ENCODE results near the gene TGFB1I1.
A peak's percentile ranks its signal among the peaks of the same experiment; 100 is the strongest.
"Not testable (repeated sequence)": the region's sequence is repeated elsewhere in the genome, so short reads cannot be mapped to it uniquely, and the experiment has no call there.

Gene TGFB1I1

DNA sequence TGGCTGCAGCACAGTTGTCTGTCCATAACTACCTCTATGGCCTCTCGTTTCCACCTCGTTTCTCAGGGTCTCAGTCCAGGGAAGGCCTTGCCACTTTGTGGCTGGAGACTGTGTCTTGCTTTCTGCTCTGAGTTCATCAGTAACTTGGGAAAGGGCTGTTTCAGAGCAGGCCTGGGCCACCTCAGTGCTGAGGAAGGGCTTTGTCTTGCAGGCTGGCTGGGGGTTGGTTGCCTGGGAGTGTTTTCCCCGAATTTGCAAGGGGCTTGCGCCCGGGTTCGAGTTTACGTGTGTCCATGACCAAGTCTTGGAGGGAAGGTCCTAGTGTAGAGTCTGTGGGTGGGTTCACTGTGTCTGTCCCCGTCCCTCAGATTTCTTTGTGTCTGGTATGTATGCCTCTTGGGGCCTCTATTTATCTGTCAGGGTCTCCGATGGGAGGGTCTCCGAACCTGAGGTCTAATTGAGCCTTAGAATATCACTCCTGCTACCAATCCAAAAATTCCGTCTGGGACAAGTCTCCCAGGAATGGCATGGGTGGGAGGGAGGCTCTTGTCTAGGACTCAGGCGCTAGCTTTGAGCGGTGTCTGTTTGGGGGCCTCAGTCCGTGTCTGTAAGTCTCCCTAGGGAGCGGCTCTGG, 594 bp upstream of the TGFB1I1 start:
- DNase-seq (ENCODE audit: low read depth), result no peak

DNA sequence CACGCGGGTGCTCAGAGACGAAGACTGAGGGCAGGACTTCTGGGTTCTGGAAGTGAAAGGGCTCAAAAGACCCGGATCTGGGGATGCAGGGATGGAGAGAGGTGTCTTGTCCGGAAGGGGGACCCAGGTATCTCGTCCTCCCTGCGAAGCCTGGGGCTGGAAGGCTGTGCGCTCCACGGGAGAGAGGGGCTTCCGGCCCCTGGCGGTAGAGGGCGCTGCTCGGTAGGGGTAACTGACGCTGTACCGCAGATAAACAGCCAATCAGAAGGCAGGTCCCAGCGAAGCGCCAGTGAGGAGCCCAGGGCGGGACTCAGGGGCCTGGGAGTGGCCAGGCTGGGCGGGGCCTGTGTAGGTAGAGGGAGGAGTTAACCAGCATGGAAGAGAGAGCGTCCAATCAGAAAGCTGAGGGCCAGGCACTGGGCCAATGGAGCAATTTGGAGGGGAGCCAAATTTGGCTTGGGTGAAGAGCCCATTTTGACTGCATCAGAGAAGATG, 804 bp downstream of the TGFB1I1 start:
- DNase-seq (ENCODE audit: low read depth), result no peak

GRCh38 chr16:31473264-31473984, 1.5 kb downstream of the TGFB1I1 start:
- no peak for DNase-seq (ENCODE audit: low read depth)

GRCh38 chr16:31474173-31474714, 2.3 kb downstream of the TGFB1I1 start:
- DNase-seq (ENCODE audit: low read depth), result no peak

DNA sequence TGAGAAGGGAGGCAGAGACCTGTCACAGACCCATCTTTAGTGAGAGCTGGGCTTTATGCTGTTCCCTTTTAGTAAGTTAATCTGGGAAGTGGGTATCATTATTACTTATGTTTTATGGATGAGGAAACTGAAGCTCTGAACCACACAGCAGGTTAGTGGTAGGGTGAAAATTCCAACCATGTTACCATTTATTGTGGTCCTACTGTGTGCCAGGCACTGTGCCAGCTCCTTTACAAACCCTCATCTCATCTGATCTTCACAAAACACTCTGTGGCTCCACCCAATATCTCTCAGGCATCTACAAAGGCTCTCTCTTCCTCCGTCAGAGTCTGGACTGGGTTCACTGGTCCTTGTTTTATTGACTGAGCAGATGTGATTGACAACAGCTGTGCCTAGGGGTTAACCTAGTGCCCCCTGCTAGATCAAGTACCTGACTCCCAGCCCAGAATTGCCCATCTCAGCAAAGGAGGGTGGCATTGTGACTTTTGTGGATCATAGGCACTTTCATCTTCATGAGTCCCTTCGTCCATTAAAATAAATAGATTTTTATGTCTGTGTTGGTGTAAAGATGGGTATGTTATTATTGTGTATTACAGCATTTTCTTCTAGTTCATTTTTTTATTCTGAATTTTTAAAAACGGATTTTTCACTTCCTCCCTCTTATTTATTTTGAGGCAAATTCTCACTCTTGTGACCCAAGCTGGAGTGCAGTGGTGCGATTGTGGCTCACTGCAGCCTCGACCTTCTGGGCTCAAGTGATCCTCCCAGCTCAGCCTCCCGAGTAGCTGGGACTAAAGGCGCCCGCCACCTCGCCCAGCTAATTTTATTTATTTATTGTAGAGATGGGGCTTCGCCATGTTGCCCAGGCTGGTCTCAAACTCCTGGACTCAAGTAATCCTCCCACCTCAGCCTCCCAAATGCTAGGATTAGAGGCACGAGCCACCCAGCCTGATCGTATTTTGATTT, 3.1 kb downstream of the TGFB1I1 start:
- no peak for DNase-seq (ENCODE audit: low read depth)

DNA sequence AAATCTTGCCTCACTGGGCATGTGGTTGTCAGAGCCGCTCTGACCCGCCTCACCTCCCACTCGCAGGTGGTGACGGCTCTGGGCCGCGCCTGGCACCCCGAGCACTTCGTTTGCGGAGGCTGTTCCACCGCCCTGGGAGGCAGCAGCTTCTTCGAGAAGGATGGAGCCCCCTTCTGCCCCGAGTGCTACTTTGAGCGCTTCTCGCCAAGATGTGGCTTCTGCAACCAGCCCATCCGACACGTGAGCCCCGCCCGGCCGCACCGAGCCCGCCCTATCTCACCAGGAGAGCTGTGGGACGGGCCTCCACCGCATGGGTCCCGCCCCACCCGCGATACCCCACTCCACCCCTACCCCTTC, 4.0 kb downstream of the TGFB1I1 start:
- no peak for DNase-seq (ENCODE audit: low read depth)

DNA sequence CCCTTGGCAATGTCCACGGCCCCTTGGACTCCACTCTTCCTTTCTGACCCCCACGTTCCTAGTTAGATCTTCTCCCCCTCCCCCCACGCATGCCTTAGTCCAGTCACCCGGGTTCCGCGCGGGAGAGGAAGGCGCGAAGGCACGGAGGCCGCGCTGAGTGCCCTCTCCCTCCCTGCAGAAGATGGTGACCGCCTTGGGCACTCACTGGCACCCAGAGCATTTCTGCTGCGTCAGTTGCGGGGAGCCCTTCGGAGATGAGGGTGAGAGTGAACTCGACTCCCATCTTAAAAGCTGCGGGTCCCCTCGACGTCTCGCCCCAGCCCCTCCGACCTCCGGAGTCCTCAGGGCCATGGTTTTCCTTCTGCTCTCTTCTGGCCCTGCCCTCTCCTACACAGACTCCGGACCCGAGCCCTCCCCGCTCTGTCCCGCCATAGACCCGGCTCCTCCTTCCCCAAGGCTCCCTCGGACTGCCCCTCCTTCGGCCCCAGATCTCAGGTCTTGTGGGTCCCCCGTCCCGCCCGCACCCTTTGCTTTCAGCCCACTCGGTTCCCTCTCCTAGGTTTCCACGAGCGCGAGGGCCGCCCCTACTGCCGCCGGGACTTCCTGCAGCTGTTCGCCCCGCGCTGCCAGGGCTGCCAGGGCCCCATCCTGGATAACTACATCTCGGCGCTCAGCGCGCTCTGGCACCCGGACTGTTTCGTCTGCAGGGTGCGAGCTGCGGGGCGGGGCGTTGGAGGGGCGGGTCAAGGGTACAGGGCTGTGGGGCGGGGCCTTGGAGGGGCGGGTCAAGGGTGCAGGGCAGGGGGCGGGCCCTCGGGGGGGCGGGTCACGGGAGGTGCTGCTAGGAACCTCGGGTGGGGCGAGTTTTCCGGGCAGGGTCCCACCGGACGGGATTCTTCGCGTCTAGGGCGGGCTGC, 4.6 kb downstream of the TGFB1I1 start:
- DNase-seq (ENCODE audit: low read depth), result peak; percentile 92

DNA sequence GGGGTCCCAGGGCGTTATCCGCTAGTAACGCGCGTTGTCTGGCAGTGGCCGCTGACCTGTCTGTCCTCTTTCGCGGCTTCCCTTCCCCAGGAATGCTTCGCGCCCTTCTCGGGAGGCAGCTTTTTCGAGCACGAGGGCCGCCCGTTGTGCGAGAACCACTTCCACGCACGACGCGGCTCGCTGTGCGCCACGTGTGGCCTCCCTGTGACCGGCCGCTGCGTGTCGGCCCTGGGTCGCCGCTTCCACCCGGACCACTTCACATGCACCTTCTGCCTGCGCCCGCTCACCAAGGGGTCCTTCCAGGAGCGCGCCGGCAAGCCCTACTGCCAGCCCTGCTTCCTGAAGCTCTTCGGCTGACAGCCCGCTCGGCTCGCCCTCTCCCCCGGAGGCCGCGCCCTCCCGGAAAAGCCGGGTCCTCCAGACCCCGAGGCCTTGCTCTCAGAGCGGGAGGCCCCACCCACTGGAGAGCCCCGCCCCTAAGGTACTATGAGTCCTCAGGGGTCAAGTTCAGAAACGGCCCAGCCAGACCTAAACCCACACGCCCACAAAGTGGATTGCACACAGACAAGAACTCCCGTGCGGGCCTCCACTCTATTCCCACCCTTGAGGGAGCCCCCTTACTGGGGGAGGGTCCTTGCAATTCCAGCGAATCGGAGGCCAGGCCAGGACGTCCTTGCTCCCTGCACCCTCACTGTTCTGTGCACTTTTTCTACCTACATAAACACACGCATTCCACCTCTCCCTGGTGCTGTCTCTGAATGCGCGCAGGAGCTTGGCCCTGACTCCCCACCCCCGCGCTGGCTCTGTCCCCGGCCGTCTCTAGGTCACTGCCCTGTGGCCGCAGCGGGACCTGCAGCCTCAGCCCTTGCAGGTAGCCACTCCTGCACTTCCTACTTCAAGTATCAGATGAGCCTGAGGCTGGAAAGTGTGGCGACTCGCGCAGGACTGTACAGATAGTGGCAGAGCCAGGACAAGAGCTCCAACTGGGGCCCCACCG, 5.6 kb downstream of the TGFB1I1 start:
- DNase-seq (ENCODE audit: low read depth), result no peak

DNA sequence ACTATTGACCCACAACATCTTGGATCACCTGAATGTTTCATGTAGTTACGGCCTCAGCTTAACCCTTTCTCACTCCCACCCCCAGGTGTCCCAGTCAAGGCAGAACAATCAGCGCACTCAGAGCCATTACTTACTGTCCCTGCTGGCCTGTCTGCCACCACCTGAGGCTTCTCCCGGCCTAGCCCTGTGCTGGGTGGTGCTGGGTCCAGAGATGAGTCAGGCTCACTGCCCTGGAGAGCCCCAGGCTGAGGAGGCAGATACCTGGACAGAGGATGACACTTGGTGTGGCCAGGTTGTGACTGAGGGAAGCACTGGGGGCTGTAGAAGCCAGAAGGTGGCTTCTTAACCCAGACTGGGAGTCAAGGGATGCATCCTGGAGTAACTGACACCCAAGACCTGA, 7.0 kb downstream of the TGFB1I1 start:
- no peak for DNase-seq (ENCODE audit: low read depth)

DNA sequence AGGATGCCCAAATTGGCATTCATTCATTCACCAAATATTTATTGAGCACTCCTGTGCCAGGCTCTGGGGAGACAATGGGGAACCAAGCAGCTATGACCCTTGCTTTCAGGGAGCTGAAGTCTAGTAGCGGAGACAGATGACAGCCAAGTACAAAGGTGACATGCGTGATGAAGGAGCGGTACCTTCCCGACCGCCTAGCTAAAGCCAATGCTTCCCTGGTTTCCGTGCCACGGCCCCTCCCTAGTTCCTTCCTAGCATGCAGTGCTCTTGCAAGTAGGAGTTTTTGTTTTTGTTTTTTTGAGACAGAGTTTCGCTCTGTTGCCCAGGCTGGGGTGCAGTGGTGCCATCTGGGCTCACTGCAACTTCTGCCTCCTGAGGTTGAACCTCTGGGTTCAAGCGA, 7.8 kb downstream of the TGFB1I1 start:
- DNase-seq (ENCODE audit: low read depth), result no peak

DNA sequence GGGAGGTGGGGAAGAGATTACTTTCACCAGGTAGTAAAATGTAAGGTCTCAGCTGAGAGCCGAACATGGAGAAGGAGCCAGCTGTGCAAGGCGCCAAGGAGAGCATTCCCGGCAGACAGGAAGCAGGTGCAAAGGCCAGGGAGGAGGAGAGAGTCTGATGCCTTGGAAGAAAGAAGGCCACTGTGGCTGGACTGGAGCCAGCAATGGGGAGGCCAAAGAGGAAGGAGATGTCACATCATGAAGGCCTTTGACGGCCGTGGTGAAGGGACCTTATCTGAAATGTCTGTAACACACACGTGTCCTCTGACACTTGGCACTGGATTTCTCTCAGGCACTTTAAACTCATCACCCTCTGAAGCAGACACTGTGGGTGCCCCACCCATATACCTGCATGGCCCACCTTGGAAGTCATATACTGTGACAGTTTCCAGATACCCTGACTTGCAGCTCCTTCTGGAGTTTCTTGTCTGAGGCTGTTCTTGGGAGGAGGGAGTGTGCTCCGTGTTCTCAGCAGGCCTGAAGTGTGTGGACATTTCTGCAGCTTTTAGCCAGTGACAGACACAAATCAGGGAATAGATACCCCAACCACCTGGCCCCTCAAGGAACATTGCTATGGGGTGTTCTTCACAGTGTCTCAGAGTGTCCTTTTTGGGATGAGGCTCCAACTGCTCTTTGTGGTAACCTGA, 9.0 kb downstream of the TGFB1I1 start:
- no peak for DNase-seq (ENCODE audit: low read depth)

DNA sequence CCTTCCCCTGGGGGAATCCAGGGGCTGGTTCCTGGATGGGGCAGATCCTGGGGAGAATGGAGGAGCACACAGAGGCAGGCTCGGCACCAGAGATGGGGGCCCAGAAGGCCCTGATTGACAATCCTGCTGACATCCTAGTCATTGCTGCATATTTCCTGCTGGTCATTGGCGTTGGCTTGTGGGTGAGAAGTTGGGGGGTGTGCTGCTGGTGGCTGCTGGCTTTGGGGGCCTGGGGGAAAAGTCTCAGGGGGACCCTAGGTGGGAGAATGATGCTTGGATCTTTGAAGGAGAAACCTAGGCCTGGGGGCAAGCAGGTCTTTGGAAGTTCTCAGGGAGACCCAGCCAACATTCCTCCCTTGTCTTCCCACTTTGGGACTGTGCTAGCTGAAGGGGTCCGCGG, 11.1 kb downstream of the TGFB1I1 start, which contains the start of gene SLC5A2:
TSS of gene SLC5A2 (plus strand) at position 43 of the 400 bp plus-strand sequence. CDS start at position 57, 14 bp downstream.
- no peak for DNase-seq (ENCODE audit: low read depth)

DNA sequence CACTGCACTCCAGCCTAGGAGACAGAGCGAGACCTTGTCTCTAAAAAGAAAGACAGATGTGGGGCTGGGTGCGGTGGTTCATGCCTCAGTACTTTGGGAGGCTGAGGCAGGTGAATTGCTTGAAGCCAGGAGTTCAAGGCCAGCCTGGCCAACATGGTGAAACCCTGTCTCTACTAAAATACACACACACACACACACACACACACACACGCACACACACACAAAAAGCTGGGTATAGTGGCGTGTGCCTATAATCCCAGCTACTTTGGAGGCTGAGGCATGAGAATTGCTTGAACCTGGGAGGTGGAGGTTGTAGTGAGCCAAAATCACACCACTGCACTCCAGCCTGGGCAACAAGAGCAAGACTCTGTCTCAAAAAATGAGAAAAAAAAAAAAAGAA, 12.1 kb downstream of the TGFB1I1 start:
- DNase-seq (ENCODE audit: low read depth), result not testable (repeated sequence)

DNA sequence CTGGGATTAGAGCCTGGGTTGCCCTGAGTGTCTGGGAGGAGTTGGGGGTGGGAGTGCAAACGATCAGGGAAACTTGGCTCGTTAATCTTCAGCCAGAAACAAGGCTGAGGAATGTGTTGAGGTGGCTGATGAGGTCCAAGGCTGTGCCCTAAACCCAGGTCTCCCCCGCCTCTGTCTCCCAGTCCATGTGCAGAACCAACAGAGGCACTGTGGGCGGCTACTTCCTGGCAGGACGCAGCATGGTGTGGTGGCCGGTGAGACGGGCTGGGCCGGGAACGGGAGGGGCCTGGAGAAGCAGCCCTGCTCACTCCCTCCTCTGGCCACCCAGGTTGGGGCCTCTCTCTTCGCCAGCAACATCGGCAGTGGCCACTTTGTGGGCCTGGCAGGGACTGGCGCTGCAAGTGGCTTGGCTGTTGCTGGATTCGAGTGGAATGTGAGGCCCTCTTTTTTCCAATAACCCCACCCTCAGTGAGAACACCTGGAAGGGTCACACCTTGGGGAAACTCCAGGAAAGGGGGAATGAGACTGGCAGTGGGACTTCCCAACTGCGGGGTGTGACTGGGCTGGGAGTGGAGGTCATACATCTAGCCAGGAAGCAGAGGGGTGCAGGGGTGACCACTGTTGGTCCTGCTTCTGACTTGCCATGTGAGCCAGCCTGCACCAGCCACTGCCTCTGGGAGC, 12.7 kb downstream of the TGFB1I1 start:
- DNase-seq (ENCODE audit: low read depth), result no peak

GRCh38 chr16:31485571-31485970, 13.6 kb downstream of the TGFB1I1 start:
- no peak for DNase-seq (ENCODE audit: low read depth)

GRCh38 chr16:31486045-31486444, 14.1 kb downstream of the TGFB1I1 start:
- no peak for DNase-seq (ENCODE audit: low read depth)

GRCh38 chr16:31487071-31487719, 15.2 kb downstream of the TGFB1I1 start:
- DNase-seq (ENCODE audit: low read depth), result no peak

Data from activated T-cell treated with anti-CD3 and anti-CD28 coated beads for 1 hour (primary cell).